GM18508 (cell line): ENCODE results near the gene PKNOX2.

Experiments used
- ATAC-seq: cut with Tn5 transposase; IDR thresholded peaks from one replicate; pipeline ENCODE4 v1.9.1; 2021; ENCODE audit warnings: moderate number of reproducible peaks; ENCODE audit not compliant: insufficient read depth, unreplicated experiment

Gene PKNOX2

GRCh38 chr11:125275905-125276618 lies 111.5 kb downstream of the PKNOX2 start:
- no peak for ATAC-seq

- no peak for ATAC-seq
Observed at GRCh38 chr11:125276619-125276976, 112.0 kb downstream of the PKNOX2 start.

GRCh38 chr11:125279676-125280418 lies 115.3 kb downstream of the PKNOX2 start:
- no peak for ATAC-seq

- no peak for ATAC-seq
Observed at GRCh38 chr11:125280646-125281045, 116.1 kb downstream of the PKNOX2 start.

- no peak for ATAC-seq
Observed at GRCh38 chr11:125281831-125282595, 117.5 kb downstream of the PKNOX2 start.

GRCh38 chr11:125282596-125282914 lies 118.0 kb downstream of the PKNOX2 start:
- ATAC-seq, result no peak

- no peak for ATAC-seq
Observed at GRCh38 chr11:125284245-125284850, 119.8 kb downstream of the PKNOX2 start.

GRCh38 chr11:125285844-125286243 lies 121.3 kb downstream of the PKNOX2 start:
- ATAC-seq, result no peak

GRCh38 chr11:125286486-125286885 lies 121.9 kb downstream of the PKNOX2 start:
- ATAC-seq, result no peak

- no peak for ATAC-seq
Observed at GRCh38 chr11:125287491-125288210, 123.1 kb downstream of the PKNOX2 start.

- ATAC-seq, result no peak
Observed at GRCh38 chr11:125289419-125290098, 125.0 kb downstream of the PKNOX2 start.

GRCh38 chr11:125290263-125290662 lies 125.7 kb downstream of the PKNOX2 start:
- no peak for ATAC-seq

- ATAC-seq, result no peak
Observed at GRCh38 chr11:125292100-125292499, 127.5 kb downstream of the PKNOX2 start.

GRCh38 chr11:125293596-125293995 lies 129.0 kb downstream of the PKNOX2 start:
- ATAC-seq, result no peak

GRCh38 chr11:125295931-125296330 lies 131.4 kb downstream of the PKNOX2 start:
- no peak for ATAC-seq

- ATAC-seq, result no peak
Observed at GRCh38 chr11:125297346-125297915, 132.9 kb downstream of the PKNOX2 start.

- no peak for ATAC-seq
Observed at GRCh38 chr11:125299061-125299615, 134.6 kb downstream of the PKNOX2 start.

- no peak for ATAC-seq
Observed at GRCh38 chr11:125299821-125300220, 135.3 kb downstream of the PKNOX2 start.

- no peak for ATAC-seq
Observed at GRCh38 chr11:125300791-125301218, 136.3 kb downstream of the PKNOX2 start.
